HG03378 (cell line): ENCODE results near the gene ATP2A3.

Experiments
- ATAC-seq: cut with Tn5 transposase; IDR thresholded peaks from one replicate; pipeline ENCODE4 v1.9.1; 2021; ENCODE audit warnings: mild to moderate bottlenecking, moderate library complexity; ENCODE audit not compliant: unreplicated experiment

Gene ATP2A3

DNA sequence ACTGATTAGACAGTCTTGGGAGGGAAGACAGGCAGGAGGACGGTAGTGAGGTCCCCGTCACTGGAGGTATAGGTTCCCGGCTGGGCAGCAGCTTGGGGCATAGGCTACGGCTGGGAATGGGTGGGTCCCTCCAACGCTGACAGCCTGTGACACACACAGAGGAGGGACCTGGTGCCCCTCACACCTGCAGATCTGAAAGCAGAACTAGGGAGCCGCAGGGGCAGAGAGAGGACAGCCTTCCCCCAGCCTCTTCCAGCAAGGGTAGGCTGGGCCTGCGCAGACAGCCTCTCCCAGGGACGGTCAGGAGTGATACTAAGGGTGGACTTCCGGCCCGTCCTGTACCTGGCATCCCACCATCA lies 49.9 kb downstream of the ATP2A3 start:
- ATAC-seq = peak; percentile 26

DNA sequence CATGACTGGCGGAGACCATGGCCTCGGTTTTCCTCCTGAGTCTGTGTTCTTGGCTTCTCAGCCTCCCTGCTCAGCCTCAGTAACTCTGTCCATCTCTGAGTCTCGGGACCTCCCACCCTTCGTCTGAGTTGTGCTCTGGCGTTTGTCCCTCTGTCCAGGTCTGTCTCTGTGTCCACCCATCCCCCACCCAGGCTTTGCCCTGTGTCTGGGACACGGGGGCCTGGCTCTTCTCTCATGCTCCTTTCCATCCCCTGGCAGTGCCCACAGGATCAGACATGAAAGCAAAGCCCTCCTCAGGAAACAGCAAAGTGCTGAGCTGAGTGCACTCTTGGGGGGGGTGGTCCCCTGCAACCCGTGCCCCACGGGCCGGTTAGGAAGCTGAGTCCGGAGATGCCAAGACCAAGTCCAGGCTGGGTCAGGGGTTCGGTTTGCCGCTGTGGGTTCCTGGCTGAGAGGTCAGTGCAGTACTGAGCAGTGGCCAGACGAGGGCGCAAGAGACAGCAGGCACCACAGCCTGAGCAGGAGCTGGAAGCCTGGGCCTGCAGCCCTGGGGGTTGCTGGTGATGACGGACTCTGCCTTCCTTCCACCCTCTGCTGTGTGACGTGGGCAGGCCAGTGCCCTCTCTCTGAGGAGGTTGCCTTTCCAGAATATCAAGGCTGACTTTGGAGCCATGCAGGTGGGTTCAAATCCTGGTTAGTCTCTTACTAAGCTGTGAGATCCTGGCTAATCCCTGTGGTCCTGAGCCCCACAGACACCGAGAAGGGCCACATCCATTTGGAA lies 50.5 kb downstream of the ATP2A3 start:
- peak; percentile 39 for ATAC-seq

DNA sequence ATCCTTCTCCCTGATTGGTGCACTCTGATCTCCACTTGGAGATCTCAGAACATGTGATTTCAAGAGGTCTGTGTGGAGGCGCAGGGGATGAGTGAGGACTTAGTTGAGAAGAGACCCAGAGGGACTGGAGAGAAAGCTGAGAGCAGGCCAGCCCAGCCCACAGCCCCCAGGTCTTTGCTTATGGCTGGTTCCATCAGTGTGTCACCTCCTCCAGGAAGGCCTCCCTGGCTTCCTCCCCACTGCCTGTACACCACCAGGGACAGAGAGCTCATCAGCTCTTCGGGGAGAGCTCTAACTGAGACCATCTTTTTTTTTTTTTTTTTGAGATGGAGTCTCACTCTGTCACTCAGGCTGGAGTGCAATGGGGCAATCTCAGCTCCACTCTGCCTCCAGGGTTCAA lies 51.4 kb downstream of the ATP2A3 start:
- no peak for ATAC-seq

DNA sequence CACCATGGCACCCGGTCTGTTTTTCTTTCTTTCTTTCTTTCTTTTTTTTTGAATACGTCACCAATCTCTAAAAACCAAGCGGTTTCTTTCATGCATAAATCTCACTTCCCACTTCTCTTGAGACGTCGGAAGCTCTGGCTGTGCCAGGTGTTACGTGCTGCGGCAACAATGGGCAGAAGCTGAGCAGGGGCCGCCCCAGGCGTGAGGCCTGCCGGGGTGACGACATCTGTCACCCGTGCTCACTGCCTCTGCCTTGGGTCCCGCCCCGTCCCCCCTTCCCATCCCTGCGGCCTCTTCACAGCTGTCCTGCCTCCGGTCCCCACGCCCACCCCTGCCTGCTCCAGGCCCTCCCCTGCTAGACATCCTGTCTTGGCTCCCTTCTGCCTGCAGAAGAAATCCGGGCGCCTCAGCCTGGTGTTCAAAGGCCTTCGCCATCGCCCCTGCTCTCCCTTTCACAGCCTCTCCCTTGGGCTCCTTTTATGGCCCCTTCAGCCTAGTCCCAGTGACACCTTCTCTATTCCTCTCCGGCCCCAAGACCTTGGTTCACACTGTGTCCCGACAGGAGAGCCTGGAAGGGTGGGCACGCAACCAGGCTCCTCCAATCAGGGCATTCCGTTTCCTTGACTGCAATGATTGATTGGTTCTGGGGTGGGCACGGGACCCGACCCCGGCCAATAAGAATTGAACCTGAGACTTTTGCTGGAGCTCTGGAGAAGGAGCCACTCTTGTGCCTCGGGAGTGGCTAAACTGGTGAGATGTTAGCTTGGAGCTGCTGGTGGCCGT lies 52.8 kb downstream of the ATP2A3 start:
- ATAC-seq = peak; percentile 55

DNA sequence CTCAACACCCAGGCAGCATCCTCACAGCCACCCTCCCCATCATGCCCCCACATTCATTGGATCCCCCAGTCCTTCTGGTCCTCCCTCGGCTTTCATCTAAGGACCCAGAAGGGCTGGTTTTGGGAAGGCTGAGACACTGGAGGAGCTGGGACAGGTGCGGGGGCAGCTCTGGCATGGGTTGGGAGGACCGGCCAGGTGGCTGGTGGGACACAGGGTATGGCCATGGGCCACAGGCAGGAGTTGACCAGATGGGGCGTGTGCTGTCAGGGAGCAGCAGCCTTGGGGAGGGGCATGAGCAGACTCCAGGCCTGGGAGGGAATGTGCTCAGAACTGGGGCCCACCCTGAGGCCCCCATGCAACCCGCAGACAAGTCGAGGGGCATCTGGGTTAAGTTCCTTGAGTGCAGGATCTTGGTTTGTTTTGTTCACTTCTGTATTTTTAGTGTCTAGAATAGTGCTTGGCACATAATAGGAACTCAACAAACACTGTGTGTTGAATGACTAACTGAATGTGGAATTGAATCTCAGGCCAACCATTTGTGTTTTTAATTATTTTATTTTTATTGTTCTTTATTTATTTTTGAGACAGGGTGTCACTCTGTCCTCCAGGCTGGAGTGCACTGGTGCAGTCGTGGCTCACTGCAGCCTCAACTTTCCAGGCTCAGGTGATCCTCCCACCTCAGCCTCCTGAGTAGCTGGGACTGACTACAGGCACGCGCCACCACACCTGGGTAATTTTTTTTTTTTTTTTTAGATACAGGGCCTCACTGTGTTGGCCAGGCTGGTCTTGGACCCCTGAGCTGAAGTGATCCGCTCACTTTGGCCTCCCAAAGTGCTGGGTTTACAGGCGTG lies 53.6 kb downstream of the ATP2A3 start:
- no peak for ATAC-seq

DNA sequence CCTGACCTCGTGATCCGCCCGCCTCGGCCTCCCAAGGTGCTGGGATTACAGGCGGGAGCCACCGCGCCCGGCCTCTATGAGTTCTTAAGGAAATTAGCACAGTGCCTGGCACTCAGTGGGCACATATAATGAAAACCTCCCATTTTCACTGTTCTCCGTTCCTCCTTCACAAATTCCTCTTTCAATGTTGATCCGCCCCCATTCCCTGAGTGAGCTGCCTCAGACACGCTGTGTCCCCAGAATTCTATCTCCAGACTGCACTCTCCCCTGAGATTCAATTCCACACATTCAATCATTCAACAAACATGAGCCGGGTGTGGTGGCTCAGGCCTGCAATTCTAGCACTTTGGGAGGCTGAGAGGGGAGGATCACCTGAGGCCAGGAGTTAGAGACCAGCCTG lies 55.0 kb downstream of the ATP2A3 start:
- ATAC-seq = no peak

DNA sequence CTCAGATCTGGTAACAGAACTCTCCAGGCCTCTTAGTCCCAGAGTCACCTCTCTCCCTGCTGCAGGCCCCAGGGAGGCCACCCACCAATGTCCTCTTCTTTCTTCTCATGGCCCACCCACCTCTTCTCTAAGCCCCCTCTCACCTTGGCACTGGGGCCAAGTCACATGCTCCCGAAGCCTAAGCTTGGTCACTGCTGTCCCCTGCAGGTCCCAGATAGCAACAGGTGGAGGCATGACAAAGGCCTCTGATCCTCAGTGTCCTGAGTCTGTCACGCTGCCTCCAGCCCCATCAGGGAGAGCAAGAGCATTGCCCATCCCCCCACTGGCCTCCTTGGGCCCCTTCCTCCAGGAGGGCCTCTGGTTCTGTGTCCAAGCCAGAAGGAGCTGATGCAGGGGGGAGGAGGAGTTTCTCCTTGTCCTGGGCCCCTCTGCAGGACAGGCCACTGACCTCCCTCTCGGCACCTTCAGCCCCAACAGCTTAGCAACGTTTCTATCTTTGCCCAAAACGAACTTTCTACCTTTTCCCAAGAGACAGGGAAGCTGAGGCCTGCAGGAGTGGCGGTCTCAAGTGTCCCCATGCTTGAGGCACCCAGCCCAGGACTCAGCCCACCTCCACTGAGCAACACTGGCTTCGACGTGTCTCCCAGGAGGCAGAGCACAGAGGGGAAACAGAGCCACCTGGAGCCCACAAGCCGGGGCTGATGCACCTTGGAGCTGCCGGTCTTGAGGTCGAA lies 56.6 kb downstream of the ATP2A3 start:
- no peak for ATAC-seq

DNA sequence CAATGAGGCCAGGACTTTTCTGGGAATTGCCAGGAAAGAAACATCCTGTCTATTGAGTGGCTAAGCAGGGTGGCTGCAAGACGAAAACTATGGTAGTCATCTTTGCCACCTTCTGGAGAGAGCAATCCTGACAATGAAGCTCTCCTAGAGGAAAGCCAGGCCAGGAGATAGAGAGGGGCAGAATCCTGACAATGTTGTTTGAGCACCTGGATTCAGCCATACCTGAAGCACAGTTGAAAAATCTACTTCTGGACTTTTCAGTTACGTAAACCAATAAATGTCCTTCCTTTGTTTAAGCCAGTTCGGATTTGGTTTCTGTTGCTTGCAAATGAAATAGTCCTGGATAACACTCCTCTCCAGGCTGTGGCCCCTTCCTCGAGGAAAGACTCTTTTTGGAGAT lies 57.4 kb downstream of the ATP2A3 start:
- no peak for ATAC-seq

DNA sequence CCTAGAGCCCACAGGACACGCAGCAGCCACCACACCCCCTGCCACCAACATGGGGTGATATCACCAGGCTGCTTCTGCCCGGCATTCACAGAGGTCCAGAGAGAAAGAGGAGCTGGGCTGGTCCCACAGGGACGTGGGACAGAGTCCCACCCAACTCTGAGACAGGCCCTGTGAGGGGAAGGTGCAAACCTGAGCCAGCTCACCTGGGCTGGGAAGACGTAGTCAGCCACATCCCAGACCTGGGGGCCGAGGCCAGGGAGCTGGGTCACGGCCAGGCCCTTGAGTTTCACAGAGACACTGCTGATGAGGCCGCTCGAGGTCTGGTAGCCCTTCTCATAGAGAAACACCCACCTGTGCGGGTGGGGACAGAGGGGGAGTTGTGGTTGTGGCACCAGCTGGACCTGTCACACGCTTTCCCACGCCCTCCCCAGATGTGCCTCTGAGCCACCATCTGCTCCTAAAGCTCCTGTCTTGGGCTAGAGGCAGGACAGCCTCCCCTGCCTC lies 59.2 kb downstream of the ATP2A3 start:
- ATAC-seq = no peak

DNA sequence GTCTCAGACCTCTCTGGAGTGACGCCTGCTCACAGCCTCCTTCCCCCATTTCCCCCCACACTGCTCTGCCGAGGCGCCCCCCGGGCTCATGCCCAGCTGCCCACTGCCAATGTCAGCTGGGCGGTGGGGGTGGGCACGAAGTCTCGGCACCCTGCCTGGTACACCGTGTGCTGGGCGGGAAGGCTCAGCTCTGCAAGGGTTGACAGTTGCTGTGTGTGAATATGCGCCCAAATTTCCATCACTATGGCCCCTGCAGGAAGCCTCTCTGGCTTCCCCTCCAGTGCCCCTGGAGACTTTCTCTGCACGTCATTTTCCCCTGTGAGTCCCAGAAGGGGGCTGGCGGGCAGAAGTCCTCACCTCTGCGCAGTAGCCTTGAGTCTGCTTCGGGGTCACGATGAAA lies 59.7 kb downstream of the ATP2A3 start:
- no peak for ATAC-seq

DNA sequence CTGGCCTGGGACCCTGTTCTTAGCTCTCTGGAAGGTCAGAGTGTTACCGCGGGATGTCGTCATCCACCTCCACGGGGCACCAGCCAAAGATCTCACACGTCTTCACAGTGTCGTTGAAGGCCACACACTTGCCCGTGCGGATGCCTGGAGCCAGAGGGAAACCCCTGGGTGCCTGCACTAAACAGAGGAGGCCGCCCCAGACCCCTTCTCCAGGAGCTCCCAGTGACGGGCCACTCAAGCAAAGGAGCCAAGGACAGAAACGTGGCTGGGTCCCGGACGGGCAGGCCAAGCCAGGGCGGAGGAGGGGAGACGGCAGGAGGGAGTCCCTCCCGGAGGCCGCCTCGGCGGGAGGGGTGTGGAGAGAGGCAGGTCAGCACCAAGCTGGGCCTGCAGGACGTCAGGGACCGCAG lies 60.4 kb downstream of the ATP2A3 start:
- no peak for ATAC-seq

DNA sequence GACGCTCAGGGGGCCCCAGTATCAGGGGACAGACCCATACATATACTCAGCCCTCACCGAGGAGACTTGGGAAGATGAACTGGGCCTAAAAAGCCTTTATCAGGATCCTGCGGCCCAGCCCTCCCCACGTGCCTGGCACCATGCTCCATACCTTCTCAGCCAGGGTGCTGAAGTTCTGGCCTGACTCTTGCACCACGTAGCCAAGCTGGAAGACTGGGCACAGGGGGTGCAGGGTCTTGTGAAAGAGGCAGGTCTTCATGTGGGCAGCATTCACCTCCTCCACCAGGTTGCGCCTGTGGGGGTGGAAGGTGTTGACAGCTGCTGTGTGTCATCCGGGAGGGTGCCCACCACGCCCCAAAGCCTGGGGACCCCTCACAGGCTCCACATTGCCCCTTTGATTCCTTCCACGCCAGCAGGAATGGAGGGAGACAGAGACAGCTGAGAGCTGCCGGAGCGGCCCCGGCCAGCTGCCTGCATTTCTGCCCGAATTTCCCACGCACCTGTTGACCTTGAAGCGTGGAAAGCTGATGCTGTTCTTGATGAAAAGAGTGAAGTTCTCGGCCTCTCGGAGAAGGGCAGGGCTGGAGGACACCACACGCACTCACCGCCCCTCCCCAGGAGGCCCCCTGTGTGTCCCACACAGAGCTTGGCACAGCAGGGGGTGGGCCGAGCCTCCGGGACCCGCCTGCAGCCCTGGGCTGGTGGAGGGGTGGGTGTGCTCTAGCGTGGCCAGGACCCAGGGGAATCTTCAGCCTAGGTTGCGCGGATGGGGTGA lies 61.0 kb downstream of the ATP2A3 start:
- no peak for ATAC-seq

DNA sequence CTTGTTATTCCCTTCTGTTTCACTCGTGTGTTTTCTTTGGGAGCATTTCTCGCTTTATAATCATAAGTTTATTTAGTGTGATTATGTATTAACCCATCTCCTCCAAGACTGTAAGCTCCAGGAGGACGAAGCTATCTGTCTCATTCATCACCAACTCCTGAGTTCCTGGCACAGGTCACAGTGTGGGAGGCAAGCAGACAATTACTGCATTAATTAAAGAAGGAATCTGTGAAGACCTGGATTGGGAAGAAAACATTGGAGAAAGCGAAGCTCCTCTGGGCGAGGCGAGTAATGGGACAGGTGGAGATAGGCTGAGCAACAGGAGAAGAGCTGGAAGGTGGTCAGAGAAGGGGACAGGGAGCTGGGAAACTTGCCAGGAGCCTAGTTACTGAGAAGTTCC lies 63.6 kb downstream of the ATP2A3 start:
- ATAC-seq = no peak

DNA sequence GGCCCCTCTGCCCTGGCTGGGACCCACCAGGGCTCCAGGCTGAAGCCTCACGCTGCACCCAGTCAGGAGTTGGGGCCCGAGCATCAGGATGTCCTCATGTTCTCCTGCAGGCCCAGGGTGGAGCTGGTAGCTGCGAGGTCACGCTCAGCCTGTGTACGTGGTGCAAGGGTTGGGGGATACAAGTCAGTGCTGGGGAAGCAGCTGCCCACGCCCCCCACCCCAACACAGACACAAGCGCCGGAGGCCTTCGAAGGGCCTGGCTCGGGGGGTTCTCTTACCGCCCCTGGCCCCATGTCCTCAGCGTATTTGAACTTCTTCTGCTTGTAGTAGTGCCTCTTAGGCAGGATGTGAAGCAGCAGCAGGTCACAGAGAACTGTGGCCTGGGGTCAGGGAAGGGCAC lies 66.5 kb downstream of the ATP2A3 start:
- no peak for ATAC-seq

DNA sequence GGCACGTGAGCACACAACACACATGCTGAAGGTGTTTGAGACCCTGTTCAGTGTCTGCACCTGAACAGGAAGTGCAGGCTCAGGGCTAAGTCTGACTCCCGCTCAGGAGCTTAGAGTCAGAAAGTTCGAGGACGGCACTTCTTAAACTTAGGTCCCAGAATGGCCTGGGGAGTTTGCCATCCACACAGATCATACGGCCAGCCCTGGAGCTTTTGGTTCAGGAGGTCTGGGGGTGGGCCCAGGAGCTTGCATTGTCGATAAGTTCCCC lies 67.3 kb downstream of the ATP2A3 start:
- no peak for ATAC-seq

DNA sequence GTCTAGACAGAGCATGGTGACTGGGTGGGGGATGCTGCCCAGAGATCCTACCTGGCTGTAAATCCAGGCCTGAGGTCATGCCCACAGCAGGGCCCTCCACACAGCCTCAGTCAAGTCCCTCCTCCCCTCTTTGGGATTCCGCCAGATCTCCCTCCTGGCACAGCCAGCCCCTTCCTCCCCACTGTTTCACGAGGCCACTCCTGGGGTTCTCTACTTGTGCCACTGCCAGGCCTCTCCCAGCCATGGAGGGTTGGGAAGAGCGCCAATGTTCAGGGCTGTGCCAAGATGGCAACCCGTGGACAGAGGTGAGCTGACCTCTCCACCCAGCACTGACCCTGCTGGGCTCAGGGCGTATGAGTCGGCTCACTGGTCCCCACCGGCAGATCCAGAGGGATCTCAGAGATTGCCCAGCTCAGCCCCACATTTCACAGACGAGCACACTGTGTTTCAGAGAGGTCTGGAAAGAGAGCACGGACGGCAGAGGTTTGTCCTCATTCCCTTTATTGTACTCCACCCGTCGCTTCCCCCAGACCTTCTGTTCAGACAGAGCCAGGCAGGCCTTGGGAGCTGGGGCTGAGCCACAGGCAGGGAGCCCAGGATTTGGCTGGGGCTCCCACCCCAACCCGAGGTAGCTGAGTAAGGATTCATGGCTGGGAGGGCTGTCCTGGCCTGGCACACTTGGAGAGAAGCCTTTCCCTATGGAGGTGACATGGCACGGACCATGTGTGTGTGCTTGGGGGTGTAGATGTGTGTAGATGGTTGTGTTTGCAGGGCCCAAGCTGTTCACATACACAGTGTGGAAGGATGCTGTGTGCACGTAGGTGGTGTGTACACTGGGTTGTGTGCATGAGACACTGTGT lies 67.9 kb downstream of the ATP2A3 start:
- ATAC-seq = no peak

DNA sequence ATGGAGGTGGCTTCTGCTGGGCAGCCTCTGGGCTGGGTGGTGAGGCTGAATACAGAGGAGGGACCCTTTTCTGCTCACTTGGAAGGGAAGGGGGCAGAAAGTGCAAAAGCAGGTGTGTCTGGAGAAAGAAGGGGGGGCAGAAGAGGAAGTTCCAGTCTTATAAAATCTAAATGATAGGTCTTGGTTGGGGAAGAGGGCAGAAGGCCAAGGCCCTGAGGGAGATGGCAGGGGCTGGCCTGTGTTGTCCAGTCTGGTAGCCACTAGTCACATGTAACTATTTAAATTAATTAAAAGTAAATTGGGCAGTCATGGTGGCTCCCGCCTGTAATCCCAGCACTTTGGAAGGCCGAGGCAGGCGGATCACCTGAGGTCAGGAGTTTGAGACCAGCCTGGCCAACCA lies 68.9 kb downstream of the ATP2A3 start:
- ATAC-seq = no peak

DNA sequence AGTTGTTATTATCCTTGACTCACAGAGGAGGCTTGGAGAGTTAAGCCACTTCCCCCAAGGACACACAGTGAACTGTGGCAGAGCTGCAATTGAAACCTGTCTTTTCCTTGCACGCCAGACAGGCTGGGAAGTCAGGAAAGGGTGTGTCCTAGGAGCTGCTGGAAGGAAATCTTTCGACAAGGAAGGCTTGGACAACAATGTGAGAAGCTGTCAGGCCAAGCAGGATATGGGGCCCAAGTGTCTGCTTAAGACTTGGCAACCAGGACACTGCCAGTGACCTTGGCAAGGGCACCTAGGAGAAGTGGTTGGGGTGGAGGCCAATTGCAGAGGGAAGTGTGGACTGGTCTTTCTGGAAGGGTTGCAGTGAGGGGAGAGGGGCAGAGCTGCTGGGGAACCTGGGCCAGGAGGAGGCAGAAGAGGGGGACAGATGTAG lies 69.3 kb downstream of the ATP2A3 start:
- no peak for ATAC-seq

DNA sequence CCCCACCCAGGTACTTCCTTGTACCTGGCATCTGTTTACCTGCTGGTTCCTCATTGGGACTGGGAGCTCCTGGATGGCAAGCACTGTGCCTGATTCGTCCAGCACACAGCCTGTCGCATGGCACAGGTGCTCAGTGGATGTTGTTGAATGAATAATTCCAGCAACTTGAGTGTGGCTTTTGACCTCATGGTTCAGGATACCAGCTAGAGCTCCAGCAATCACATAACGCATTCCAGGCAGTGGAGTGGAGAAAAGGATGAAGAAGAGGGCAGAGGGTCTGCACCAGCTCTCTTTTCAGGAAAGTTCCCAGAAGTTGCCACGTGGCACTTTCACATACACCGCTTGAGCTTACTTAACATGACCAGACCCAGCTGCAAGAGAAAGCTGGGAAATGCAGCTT lies 70.0 kb downstream of the ATP2A3 start:
- ATAC-seq = no peak
